ENCODE results near the gene ZBTB20. TPM values are rescaled to one million over a fixed set of nuclear protein-coding genes. Genes with fewer than 3 reads are reported as not detected.

The ZBTB20 gene
- total and polyA plus RNA-seq, 2 donors (not counting 1 experiment from before 2014, with no cell fraction given), result 4.0 to 123 TPM

DNA sequence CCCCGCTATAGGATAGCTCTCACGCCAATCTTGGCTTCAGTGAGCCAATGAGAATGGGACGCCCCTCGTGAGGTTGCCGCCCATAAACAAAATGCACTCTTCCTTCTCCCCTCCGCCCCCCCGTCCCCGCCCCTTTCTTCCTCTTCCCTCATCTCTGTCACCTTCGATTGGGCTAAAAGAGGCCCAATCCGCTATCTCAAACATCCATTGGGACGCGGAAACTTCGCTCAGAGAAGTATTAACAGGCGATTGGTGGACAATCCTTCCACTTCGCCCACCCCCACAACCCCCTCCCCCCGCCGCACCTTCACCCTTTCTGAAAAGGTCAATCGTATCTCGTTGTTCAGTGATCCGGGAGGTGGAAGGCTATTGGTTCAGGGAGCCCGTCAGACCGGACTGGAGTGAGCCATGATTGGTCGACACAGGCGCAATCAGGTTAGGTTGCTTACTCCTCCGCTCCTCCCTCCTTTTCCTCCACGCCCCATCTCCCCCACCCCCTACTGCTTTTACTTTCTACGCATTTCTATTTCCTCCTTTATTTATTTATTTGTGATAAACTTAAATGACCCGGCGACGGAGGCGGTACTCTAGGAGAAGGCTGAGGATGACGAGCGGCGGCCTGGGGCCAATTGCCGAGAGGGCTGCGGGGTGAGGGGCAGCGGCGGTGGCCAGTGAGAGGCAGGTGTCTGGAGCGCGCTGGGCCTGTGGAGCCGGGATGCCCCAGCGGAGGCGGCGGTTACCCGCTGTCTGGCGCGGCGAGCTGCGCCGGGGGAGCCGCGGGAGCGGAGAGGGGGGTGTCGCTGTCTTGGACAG, 447 bp upstream of the ZBTB20 start:
- intact Hi-C loops (cut with micrococcal nuclease), result loop anchor here (1.0 to 10.0 kb wide), 8 partner anchors 39 to 1313 kb away; partner anchors contain the start of genes CCDC191, GRAMD1C, QTRT2 and TIGIT
- POLR2A ChIA-PET, result interaction anchor here (0.8 to 2.1 kb wide), 7 partner anchors 17 to 738 kb away, joined by 3 to 18 read pairs (median 8); no protein-coding TSS in a partner anchor
- CTCF ChIA-PET, result no interaction called here

More for the DNA sequence above, 447 bp upstream of the ZBTB20 start:
- Histone ChIP-seq H3K27me3 (replicated peaks in 1 of 4; ENCODE audit: control extremely low read depth in 1 of 4, control insufficient read depth in 3 of 4, insufficient read depth in 4 of 4, low read length in 3 of 4) (no peaks in the 10 kb centered on the region), H2AFZ (ENCODE audit: insufficient read depth, low read depth, low read length, poor library complexity, severe bottlenecking) (peak overlapping the region; percentile 74), H3K27ac (ENCODE audit: low read length in 2 of 2) (peak overlapping the region; percentile 97 to 99), H3K9ac (ENCODE audit: low read length) (peak overlapping the region; percentile 89), H4K20me1 (ENCODE audit: control insufficient read depth, insufficient read depth, low read length, poor library complexity, severe bottlenecking) (no peaks in the 10 kb centered on the region), H3K4me3 (ENCODE audit: control extremely low read depth in 1 of 5, extremely low read depth in 1 of 5, insufficient read depth in 1 of 5, low read depth in 2 of 5, low read length in 4 of 5) (peak overlapping the region; percentile 82 to 96 (median 86)), H3K79me2 (ENCODE audit: control insufficient read depth, insufficient read depth, low read length) (peaks cover 46% of the 10 kb centered on the region), H3K36me3 (replicated peaks in 1 of 2; ENCODE audit: control extremely low read depth in 1 of 2, control insufficient read depth in 1 of 2, extremely low read depth in 1 of 2, insufficient read depth in 2 of 2, low read length in 1 of 2) (peaks cover 0 to 2% of the 10 kb centered on the region in 2 experiments), H3K4me2 (replicated peaks; ENCODE audit: low read depth, low read length, poor library complexity, severe bottlenecking) (peak overlapping the region; percentile 78), H3K9me3 (ENCODE audit: control extremely low read depth in 1 of 3, control insufficient read depth in 2 of 3, insufficient read depth in 1 of 3, low read length in 2 of 3) (peaks cover 0 to 4% (median 0%) of the 10 kb centered on the region in 3 donors), H3K4me1 (ENCODE audit: control insufficient read depth in 2 of 2, insufficient read depth in 2 of 2, low read length in 2 of 2) (peaks cover 11 to 20% of the 10 kb centered on the region in 2 donors)
- peaks cover 31% of the 10 kb centered on the region for H3K4me1 Mint-ChIP-seq
- TF ChIP-seq EZH2 (IDR thresholded peaks at IDR 0.05; ENCODE audit: borderline replicate concordance, insufficient read depth, low read depth, low read length, poor library complexity, severe bottlenecking) (no peak), CTCF (IDR thresholded peaks at IDR 0.05) (no peak)
- no peaks in the 10 kb centered on the region for H3K27me3 Mint-ChIP-seq
- peak; percentile 74 for ATAC-seq (ENCODE audit: low read depth)
- peak overlapping the region; percentile 90 for H3K4me3 Mint-ChIP-seq
- 0% methylated on average over 35 of the region's 54 CpGs for WGBS (ENCODE audit: insufficient coverage)
- DNase-seq, result peak; percentile 100
- peak overlapping the region; percentile 97 for H3K27ac Mint-ChIP-seq
- no peaks in the 10 kb centered on the region for H3K9me3 Mint-ChIP-seq (ENCODE audit: insufficient read depth)

Data from B cell (primary cell).